ENCODE data around the gene LDLRAP1.

Gene LDLRAP1

DNA sequence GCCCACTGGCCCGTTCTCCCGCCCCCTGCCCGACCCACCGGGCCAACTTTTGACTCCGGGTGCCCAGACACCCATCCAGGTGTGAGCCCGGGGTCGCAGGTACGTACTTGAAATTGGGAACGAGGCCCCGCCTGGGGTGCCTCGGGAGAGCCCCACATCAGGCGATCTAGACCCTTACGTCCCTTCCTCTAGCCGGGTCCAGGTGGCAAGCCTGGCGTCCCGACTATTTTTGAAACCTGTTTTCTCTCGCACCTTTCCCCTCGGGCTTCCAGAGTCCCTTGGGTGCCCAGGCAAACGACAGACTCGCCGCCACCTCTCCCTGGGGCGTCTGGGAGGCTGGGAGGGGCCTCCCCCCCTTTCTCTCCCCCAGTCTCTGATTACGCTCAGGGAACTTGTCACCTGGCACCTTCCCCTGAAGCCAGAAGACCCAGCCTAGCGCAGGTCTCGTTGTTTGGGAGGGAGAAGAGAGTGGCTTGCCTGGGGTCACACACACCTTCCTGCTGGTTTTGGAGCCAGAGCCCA, 898 bp downstream of the LDLRAP1 start:
- DNase-seq (ENCODE audit: low read depth in 2 of 2): no peak

GRCh38 chr1:25544819-25545218, 1.4 kb downstream of the LDLRAP1 start:
- DNase-seq (ENCODE audit: low read depth in 2 of 2): no peak

DNA sequence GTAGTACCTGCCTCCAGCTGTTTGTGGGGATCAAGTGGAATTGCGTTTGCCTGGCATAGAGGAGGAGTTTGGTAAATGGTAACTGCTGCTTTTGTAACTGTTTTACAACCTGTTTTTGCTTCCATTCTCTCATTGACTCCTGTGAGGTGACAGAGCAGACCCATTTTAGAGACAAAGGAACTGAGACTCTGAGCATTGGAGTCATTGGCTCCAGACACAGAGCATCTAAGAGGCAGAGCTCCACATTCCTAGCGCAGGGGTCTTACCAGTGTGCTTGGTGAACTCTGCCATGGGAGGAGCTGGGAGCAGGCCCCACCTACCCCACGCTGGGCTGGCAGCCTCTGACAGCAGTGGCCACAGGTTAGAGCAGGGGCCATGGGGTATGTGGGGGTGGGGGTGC, 2.4 kb downstream of the LDLRAP1 start:
- DNase-seq (ENCODE audit: low read depth in 2 of 2): no peak

DNA sequence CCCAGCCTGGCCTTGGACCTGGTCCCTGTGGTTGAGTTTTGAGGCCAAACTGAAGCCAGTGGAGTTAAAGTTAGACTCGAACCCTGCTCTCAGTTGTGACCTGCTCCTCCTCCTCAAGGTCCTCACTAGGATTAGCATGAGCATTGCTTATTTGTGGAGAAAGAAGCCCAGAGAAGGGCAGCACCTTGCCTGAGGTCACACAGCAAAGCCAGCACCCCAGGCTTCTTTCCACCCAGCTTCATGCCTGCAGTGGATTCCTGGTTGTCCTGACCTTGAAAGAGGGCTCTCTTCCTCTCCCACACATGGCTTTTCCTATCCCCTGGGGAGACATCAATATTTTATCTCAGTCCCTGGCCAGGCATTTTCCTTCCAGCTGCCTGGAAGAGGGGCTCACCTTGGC, 2.8 kb downstream of the LDLRAP1 start:
- DNase-seq (ENCODE audit: low read depth in 2 of 2): no peak

- DNase-seq (ENCODE audit: low read depth in 2 of 2): no peak
These were observed 5.2 kb downstream of the LDLRAP1 start for GRCh38 chr1:25548601-25549000.

- DNase-seq (ENCODE audit: low read depth in 2 of 2): peak; percentile 56 to 82
These were observed 6.1 kb downstream of the LDLRAP1 start for GRCh38 chr1:25549273-25550154.

DNA sequence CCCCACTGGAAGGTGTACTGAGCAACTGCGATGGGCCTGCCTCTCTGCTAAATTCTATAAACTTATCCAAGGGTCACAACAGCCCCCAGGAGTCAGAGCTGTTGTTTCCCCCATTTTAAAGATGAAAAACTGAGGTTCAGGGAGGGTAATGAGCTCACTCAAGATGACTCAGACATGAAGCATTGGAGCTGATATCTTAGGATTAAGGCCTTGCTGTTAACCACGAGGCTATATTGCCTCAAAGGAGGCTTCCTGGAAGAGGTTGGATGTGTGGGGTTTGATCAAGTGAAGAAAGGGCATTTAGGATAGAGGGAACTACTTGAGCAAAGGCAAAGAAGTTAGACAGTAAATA, 6.7 kb downstream of the LDLRAP1 start:
- DNase-seq (ENCODE audit: low read depth in 2 of 2): no peak

DNA sequence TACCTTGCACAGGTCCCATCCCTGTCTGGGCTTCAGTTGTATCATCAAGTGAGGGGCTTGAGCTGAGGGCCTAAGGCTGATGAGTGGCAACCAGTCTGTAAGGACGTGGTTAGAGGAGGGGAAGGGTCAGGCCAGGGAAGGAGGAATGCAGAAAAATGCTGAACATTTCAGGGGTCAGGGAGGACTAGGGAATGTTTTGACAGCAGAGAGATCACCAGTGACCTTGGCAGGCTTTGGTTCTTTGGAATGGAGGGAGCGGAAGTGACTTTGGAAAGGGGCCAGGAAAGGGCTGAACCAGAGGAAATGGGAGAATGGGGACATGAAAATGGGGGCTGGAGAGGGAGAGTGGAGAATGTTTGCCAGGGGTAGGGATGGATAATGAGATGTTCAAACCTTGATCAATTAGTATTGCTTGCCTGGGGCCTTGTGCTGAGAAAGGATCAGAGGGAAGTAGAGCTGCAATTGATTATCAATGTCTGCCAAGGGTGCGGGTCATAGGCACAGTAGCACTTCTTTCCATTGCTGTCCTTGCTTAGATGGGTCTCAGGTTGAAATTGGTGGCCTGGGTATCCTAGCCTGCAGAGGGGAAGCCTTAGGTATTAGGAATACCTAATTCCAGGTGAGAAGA, 7.4 kb downstream of the LDLRAP1 start:
- DNase-seq (ENCODE audit: low read depth in 2 of 2): no peak

DNA sequence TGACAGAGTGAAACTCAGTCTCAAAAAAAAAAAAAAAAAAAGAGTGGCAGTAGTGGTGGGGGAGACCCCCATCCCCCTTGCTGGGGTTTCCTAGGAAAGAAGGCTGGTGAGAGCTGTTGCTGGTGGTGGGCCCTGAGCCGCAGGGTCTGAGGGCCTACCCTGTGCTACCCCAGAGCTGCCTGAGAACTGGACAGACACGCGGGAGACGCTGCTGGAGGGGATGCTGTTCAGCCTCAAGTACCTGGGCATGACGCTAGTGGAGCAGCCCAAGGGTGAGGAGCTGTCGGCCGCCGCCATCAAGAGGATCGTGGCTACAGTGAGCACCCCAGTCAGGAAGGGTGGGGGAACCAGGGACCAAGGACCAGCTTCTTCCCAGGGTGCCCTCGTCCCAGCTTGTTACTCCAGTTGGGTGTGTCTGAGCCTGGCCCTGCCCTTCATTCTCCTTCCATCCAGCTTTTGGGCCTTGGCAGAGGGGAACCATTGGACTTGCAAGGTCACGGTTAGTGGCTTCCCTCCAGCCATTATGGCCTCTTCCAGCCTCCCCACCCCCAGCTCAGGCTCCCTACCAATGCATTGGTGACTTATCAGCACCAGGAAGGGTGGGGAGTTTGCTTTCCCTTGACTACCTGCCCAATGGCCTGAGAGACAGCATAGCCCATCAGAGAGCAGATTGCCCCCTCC, 10.5 kb downstream of the LDLRAP1 start:
- no peak for DNase-seq (ENCODE audit: low read depth in 2 of 2)

DNA sequence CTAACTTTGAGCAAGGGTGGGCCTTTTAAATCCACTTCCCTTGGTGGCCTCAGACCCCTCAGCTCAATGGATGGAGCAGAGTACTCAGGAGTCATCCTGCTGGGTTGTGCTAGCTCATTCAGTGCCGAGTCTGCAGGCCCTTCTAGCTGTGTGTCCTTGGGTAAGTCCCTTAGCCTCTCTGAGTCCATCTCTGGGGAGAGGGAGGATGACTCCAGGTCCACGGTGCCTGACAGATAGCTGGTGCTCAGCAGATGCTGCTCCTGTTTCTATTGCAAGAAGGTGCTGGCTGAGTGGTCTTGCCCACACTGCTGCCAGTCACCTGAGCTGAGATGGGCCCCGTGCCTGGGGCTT, 11.0 kb downstream of the LDLRAP1 start:
- no peak for DNase-seq (ENCODE audit: low read depth in 2 of 2)

DNA sequence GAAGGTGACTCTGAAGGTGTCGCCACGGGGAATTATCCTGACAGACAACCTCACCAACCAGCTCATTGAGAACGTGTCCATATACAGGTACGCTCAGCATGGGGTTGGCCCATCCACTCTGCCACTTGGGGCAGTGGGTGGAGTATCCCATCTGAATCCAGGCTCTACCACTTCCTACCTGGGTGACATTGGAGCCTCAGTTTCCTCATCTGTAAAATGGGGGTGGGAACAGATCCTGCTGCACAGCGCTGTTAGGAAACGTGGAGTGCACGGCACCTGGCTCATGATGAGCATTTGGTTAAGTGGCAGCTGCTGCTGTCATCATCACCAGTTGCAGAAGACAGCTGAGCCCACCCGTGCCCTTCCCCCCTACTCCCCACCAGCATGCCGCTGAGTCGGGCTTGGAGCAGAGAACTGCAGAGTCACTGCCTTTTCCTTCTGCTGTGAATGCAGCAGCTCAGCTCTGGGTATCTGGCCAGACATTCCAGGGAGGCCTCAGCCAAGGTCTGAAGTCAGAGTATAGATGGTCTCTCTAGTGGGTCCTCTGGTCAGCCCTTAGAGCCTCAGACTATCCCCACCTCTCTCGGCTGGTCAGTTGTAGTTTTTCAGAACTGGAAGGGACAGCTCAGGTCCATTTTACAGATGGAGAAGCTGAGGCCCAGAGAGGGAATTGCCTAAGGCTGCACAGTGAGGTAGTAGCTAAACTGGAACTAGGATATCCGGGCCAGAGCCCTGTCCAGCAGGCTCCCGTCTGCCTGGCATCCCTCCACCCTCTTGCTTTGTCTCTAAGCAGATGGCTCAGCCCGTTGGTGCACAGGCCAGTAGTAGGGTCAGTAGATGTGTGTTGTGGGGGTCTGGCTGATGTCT, 11.7 kb downstream of the LDLRAP1 start:
- no peak for DNase-seq (ENCODE audit: low read depth in 2 of 2)

DNA sequence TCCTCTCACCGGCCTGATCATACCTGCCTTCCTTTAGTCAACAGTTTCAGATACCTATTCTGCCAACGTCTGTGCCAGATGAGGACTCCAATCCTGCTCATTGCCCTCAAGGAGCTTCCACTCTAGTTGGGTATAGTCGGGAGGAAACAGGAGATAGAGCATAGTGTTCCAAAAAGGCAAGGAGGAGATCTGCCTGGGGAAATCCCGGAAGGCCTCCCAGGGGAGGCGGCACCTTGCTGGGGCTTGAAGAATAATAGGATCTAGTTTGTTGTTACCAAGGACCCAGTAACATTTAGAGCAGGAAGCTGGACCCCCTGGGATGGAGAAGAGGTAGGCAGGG, 12.3 kb downstream of the LDLRAP1 start:
- DNase-seq (ENCODE audit: low read depth in 2 of 2): no peak

DNA sequence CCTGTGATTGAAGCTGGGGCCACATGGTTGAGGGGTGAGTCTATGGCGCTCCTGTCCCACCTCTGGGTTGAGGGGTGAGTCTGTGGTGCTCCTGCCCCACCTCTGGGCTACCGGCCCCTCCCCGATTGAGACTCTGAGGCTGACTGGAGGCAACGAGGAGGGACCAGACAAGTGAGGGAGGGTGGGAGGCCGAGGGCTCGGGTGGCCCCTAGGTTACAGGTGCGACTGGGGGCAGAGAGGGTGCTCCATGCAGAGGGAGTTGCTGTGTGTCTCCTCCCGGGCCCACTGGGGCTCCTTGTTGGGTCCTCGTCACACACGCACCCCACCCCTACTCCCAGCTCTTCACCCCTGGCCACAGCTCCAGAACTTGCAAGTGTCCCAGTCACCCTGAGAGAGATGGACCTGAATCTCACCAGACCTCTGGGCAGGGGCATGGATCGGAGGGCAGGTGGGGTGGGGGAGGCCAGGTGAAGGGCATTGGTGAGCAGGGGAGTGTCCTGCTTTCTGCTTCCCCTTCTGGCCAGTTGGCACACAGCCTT, 12.8 kb downstream of the LDLRAP1 start:
- no peak for DNase-seq (ENCODE audit: low read depth in 2 of 2)

DNA sequence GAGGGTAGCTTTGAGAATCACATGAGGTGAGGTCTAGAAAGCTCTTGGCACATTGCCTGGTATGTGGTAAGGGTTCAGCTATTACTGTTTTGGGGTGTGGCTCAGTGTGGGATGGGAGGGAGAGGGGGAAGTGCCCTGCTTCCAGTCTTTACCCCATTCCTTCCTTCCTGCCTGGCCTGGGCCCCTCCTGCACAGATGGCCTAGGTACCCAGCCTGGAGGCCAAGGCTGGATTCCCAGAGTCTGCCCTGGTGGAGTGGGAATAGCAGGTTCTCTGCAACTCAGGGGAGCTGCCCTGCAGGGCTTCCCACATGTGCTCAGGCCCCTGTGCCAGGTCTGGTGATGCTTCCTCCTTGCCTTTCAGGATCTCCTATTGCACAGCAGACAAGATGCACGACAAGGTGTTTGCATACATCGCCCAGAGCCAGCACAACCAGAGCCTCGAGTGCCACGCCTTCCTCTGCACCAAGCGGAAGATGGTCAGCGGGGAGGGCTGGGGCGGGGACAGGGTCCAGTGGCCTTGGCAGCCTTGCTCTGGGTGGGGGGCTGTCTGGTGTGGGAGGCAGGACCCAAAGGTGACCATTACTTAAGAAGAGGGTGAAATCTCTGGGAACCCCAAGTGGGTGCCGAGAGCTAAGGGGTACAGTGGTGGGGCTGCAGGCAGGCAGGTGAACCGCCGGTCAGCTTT, 13.5 kb downstream of the LDLRAP1 start:
- DNase-seq (ENCODE audit: low read depth in 2 of 2): no peak

DNA sequence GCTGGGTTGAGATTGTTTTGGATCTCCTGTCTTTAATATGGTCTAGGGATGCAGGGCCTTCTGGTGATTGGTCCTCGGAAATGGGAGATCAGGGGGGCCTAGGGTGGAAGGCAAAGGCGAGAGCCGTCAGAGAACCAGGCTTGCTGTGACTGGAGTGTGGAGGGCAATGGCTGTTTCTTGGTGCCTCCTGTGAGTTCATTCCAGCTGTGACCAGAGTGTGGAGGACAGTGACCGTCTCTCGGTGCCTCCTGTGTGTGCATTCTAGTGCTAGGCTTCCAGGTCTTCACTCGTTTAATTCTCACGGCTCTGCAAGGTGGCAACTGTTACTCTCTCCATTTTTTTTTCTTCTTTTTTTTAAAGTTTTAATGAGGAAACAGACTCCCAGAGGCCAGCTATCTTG, 14.1 kb downstream of the LDLRAP1 start:
- DNase-seq (ENCODE audit: low read depth in 2 of 2): no peak

DNA sequence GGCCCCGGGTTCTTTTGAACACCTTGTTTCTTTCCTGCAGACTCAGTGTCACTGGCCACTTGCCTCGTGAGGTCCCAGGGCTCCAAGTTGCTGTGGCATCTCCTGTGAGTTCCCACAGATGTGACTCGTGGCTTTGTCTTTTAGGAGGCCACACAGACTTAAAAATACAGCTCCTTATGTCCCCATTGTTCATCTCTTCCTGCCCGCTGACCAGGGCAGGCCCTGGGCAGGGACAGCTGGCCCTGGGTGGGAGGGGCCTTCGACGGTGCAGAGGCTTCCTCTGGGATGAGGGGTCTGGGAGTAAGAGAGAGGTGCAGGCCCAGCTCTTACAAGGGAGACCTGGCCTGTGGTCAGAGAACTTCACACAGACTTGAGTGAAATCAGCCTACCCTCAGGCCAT, 15.6 kb downstream of the LDLRAP1 start:
- no peak for DNase-seq (ENCODE audit: low read depth in 2 of 2)

- DNase-seq (ENCODE audit: low read depth in 2 of 2): no peak
These were observed 16.6 kb downstream of the LDLRAP1 start for GRCh38 chr1:25560001-25560400.

DNA sequence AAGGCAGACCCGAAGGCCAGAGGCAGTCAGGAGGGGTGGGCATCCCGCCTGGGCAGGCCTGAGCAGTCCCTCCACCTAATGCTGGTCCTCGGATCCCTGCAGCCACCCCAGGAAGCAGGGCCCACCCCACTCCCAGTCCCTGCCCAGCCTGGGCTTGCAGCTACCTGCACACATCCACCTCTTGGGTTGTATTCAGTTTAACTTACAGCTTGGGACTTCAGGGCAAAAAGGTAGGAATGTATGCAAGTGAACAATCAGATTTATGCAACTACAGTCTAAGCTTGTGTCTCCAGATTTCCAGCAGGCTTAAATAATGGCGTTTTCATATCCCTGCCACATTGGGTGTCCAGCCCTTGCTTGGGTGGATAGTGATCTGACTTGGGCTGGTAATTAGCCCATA, 17.4 kb downstream of the LDLRAP1 start:
- no peak for DNase-seq (ENCODE audit: low read depth in 2 of 2)

DNA sequence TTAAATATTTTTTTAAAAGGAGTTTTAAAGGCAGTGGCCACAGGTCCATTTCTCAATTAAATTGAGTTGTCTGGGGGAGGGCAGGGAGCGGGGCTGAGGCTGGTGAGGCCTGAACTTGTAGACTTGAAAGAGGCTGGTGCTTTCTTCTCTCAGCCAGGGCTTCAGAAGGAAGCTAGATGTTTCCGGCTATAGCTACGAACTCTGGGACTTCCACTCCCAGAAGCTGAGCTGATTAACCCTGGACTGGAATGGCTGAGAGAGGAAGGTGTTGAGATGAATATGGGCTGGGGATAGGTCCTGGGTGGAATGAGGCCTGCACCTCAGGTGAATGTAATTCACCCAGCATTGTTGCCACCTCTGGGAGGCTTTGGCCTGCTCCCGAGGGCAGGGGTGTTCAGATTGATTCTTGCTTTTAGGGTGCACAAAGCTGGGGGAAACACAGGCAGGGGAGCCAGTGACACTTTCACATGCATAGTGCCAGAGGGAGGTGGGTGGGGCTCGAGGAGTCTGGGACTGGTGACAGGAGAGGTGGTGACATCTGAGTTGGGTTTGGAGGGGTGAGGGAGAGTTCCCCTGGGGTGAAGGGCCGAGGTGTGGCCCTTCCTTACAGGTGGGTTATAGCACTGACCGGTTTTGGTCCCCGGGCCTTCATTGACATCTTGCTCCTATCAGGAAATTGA, 18.2 kb downstream of the LDLRAP1 start:
- DNase-seq (ENCODE audit: low read depth in 2 of 2): no peak

DNA sequence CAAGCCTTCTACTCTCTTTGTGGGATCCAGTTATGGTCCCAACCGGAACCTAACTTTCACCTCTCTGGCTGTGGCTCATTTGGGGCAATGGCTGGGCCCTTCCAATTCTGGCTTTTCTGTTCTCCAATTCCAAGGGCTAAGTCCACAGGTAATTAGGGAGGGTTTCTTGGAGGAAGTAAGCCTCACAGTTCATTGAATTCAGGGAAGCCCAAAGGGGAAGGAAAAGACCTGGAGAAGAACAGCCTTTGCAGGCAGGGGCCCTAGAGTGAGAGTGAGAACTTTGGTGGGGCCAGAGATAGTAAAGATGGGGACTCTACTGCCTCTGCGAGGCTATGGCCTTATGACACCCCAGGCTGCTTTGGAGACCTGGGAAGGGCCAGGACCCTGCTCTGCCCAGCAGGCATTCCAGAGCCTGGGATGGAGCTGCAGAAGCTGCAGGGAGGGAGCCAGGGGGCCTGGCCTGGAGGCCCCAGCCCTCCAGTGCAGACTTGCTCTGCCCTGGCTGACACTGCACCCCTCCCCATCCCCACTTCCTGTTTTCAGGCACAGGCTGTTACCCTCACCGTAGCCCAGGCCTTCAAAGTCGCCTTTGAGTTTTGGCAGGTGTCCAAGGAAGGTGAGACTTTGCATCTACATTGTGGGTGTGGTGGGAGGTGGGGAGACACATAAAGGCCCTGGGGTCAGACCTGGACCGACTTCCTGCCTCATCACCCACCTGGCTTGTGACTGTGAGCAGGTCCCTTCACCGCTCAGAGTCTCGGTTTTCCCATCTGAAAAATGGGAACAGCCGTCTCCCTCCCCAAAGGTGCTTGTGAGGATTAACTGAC, 18.9 kb downstream of the LDLRAP1 start:
- peak; percentile 38 to 40 for DNase-seq (ENCODE audit: low read depth in 2 of 2)

Data from activated CD4-positive, alpha-beta T cell treated with anti-CD3 and anti-CD28 coated beads for 24 hours (primary cell).